Hepatocyte (in vitro differentiated cells): Measurements from ENCODE around the gene C1orf56. TPM values are rescaled to one million over a fixed set of nuclear protein-coding genes. Genes with fewer than 3 reads are reported as not detected.
A peak's percentile ranks its signal among the peaks of the same experiment; 100 is the strongest.

Experiments
- DNase-seq: peaks from one replicate; pipeline ENCODE4 v3.0.0-alpha.2; 2016; ENCODE audit warnings: low spot score
- H2AFZ ChIP-seq: fragments of 200-600 bp; sonication (generic); 2 replicates; pipeline ENCODE4 v1.6.0; 2016; ENCODE audit warnings: antibody characterized with exemption, mild to moderate bottlenecking
- H3K27ac ChIP-seq: fragments of 200-600 bp; sonication (generic); 2 replicates; pipeline ENCODE4 v1.5.1; 2016; ENCODE audit warnings: mild to moderate bottlenecking
- H3K27me3 ChIP-seq: fragments of 200-600 bp; sonication (generic); 2 replicates; pipeline ENCODE4 v1.6.1; 2016
- H3K36me3 ChIP-seq: fragments of 200-600 bp; sonication (generic); replicated peaks from 2 replicates; pipeline ENCODE4 v1.5.1; 2016; ENCODE audit warnings: low read depth; ENCODE audit not compliant: insufficient read depth
- H3K4me1 ChIP-seq: fragments of 200-600 bp; sonication (generic); 2 replicates; pipeline ENCODE4 v1.5.1; 2016; ENCODE audit warnings: mild to moderate bottlenecking, moderate library complexity; ENCODE audit not compliant: insufficient read depth
- H3K4me2 ChIP-seq: fragments of 200-600 bp; sonication (generic); 2 replicates; pipeline ENCODE4 v1.6.0; 2016
- H3K4me3 ChIP-seq: fragments of 200-600 bp; sonication (generic); 2 replicates; pipeline ENCODE4 v1.5.1; 2016; ENCODE audit warnings: mild to moderate bottlenecking
- H3K79me2 ChIP-seq: fragments of 200-600 bp; sonication (generic); 2 replicates; pipeline ENCODE4 v1.6.0; 2017; ENCODE audit warnings: mild to moderate bottlenecking
- H3K9me2 ChIP-seq: fragments of 200-600 bp; sonication (generic); replicated peaks from 2 replicates; pipeline ENCODE4 v1.6.0; 2017; ENCODE audit warnings: mild to moderate bottlenecking; ENCODE audit not compliant: insufficient read depth
- H3K9me3 ChIP-seq: fragments of 200-600 bp; sonication (generic); 2 replicates; pipeline ENCODE4 v1.5.1; 2016; ENCODE audit warnings: low read depth, mild to moderate bottlenecking
- H4K20me1 ChIP-seq: fragments of 200-600 bp; sonication (generic); 2 replicates; pipeline ENCODE4 v1.6.0; 2016; ENCODE audit warnings: mild to moderate bottlenecking; ENCODE audit not compliant: insufficient read depth, poor library complexity, severe bottlenecking
- EZH2 ChIP-seq: fragments of 200-600 bp; sonication (generic); IDR thresholded peaks from 2 replicates; pipeline ENCODE4 v1.6.1; 2016; ENCODE audit warnings: antibody characterized with exemption, mild to moderate bottlenecking, borderline replicate concordance
- EZH2phosphoT487 ChIP-seq: fragments of 200-600 bp; sonication (generic); IDR thresholded peaks from one replicate; pipeline ENCODE4 v1.6.1; 2018; ENCODE audit warnings: antibody characterized with exemption, mild to moderate bottlenecking, low read depth, moderate library complexity; ENCODE audit not compliant: unreplicated experiment, severe bottlenecking
- WGBS: methylation state at CpG from one replicate; pipeline ENCODE4 v1.1.6; 2016; ENCODE audit warnings: low lambda C conversion rate; ENCODE audit errors: missing lambda C conversion rate; 5-methylcytosine and 5-hydroxymethylcytosine counted together
- polyA plus RNA-seq: library from polyadenylated mRNA; unstranded; fragments of >200 nt; fragmentation: Nextera tagmentation; extraction: Ambion mirVana; gene quantifications from 2 replicates; pipeline ENCODE4 v1.2.1, GENCODE V29; 2016
- total RNA-seq: library from RNA; depleted of rRNA; stranded (reverse); fragments of >200 nt; gene quantifications from 2 replicates; pipeline ENCODE4 v1.2.3, GENCODE V29; 2014
- TF ChIP-seq, protein P1 (sequence below): fragments of 200-600 bp; sonication (generic); IDR thresholded peaks from 2 replicates; pipeline ENCODE4 v1.5.1; 2016; ENCODE audit warnings: antibody characterized with exemption, mild to moderate bottlenecking; ENCODE audit not compliant: poor library complexity

Gene C1orf56
- total and polyA plus RNA-seq, 2 experiments from 2014 or later = 2.9 to 8.3 TPM

GRCh38 chr1:151060657-151061421, 13.3 kb downstream of the C1orf56 start:
- peaks cover 19% of the 10 kb centered on the region for H4K20me1 ChIP-seq
- no peak for DNase-seq
- no peaks in the 10 kb centered on the region for H3K9me3 ChIP-seq
- H3K4me2 ChIP-seq = peak overlapping the region; percentile 96
- peak overlapping the region; percentile 99 for H3K4me3 ChIP-seq
- peaks cover 95% of the 10 kb centered on the region for H3K79me2 ChIP-seq
- H2AFZ ChIP-seq = peak overlapping the region; percentile 35
- peak overlapping the region; percentile 100 for H3K27ac ChIP-seq
- H3K4me1 ChIP-seq = peaks cover 33% of the 10 kb centered on the region
- no peaks in the 10 kb centered on the region for H3K36me3 ChIP-seq
- TF ChIP-seq EZH2phosphoT487 = no peak
- TF ChIP-seq EZH2 = no peak
- TF ChIP-seq, protein P1, sequence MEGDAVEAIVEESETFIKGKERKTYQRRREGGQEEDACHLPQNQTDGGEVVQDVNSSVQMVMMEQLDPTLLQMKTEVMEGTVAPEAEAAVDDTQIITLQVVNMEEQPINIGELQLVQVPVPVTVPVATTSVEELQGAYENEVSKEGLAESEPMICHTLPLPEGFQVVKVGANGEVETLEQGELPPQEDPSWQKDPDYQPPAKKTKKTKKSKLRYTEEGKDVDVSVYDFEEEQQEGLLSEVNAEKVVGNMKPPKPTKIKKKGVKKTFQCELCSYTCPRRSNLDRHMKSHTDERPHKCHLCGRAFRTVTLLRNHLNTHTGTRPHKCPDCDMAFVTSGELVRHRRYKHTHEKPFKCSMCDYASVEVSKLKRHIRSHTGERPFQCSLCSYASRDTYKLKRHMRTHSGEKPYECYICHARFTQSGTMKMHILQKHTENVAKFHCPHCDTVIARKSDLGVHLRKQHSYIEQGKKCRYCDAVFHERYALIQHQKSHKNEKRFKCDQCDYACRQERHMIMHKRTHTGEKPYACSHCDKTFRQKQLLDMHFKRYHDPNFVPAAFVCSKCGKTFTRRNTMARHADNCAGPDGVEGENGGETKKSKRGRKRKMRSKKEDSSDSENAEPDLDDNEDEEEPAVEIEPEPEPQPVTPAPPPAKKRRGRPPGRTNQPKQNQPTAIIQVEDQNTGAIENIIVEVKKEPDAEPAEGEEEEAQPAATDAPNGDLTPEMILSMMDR = no peak
- H3K9me2 ChIP-seq = no peaks in the 10 kb centered on the region
- WGBS = 19% methylated on average over 4 of the region's 4 CpGs
- H3K27me3 ChIP-seq = no peaks in the 10 kb centered on the region

DNA sequence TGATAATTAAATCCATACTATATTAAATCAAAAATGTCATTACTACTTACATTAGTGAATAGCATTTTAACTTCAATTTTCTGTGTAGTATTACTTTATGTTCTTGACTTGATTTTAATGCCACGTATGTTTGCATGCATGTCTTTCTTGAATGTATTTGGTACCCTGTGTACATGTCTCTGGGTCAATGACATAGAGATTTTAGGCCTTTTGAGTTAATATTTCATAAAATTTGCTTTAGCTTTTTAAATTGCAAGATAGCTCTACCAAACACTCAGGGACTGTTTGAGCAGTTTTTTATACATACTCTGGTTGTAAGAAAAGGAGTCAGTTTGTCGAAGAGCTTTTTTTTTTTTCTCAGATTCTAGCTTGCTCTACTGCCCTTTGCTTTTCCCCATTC, 14.2 kb downstream of the C1orf56 start:
- Histone ChIP-seq H3K27ac (peak overlapping the region; percentile 100), H3K4me1 (peaks cover 27% of the 10 kb centered on the region), H3K79me2 (peaks cover 95% of the 10 kb centered on the region), H4K20me1 (peaks cover 10% of the 10 kb centered on the region), H2AFZ (peak overlapping the region; percentile 35), H3K4me3 (peak overlapping the region; percentile 99), H3K27me3 (no peaks in the 10 kb centered on the region), H3K9me3 (no peaks in the 10 kb centered on the region), H3K36me3 (no peaks in the 10 kb centered on the region), H3K4me2 (peak overlapping the region; percentile 96), H3K9me2 (no peaks in the 10 kb centered on the region)
- no peak for DNase-seq
- no peak for TF ChIP-seq EZH2
- no peak for TF ChIP-seq EZH2phosphoT487
- TF ChIP-seq, protein P1 = no peak
- WGBS = 52% methylated on average over 2 of the region's 2 CpGs

- no peaks in the 10 kb centered on the region for H3K27me3 ChIP-seq
- peak overlapping the region; percentile 100 for H3K27ac ChIP-seq
- no peaks in the 10 kb centered on the region for H4K20me1 ChIP-seq
- no peaks in the 10 kb centered on the region for H3K9me2 ChIP-seq
- H3K4me1 ChIP-seq = peaks cover 16% of the 10 kb centered on the region
- H3K4me2 ChIP-seq = peak overlapping the region; percentile 96
- 22% methylated on average over 3 of the region's 3 CpGs for WGBS
- H3K36me3 ChIP-seq = no peaks in the 10 kb centered on the region
- H3K9me3 ChIP-seq = no peaks in the 10 kb centered on the region
- no peak overlapping the region for H2AFZ ChIP-seq
- peaks cover 93% of the 10 kb centered on the region for H3K79me2 ChIP-seq
- no peak overlapping the region for H3K4me3 ChIP-seq
- peak; percentile 75 for DNase-seq
- TF ChIP-seq, protein P1 = no peak
- TF ChIP-seq EZH2 (no peak), EZH2phosphoT487 (no peak)
Observed at GRCh38 chr1:151062741-151063371, 15.3 kb downstream of the C1orf56 start.
